Common myeloid progenitor, CD34-positive (primary cell): ENCODE results near the gene COL23A1.

Experiments
- CTCF ChIA-PET: fragments of 350-600 bp; sonication (Branson Sonifier 250); formaldehyde crosslinking; loops from one replicate; lab custom pipeline; 2021; ENCODE audit warnings: antibody characterized with exemption; lab: Charles Lee
- POLR2A ChIA-PET: fragments of 350-600 bp; sonication (Branson Sonifier 250); formaldehyde crosslinking; loops from one replicate; lab custom pipeline; 2021; ENCODE audit warnings: antibody characterized with exemption; lab: Charles Lee
- DNase-seq, 3 donors: peaks; one replicate each; pipeline versions ENCODE4 v3.0.0 to v3.0.0-alpha.2; 2013
- H3K27ac ChIP-seq, 2 experiments: 1 replicate in 1 of 2; 2 replicates in 1 of 2; pipeline ENCODE4 v1.7.0; 2013; ENCODE audit warnings: inconsistent platforms in 2 of 2, low read length in 2 of 2, mild to moderate bottlenecking in 2 of 2, low read depth in 1 of 2, moderate library complexity in 1 of 2; ENCODE audit not compliant: severe bottlenecking in 2 of 2, insufficient read depth in 1 of 2, poor library complexity in 1 of 2
- H3K27me3 ChIP-seq, 5 experiments: replicated peaks in 2 of 5; 1 replicate in 3 of 5; 2 replicates in 2 of 5; pipeline versions ENCODE4 v1.6.1 to v1.7.0; 2013; ENCODE audit warnings: low read length in 4 of 5, mild to moderate bottlenecking in 2 of 5, moderate library complexity in 2 of 5, inconsistent platforms in 1 of 5; ENCODE audit not compliant: insufficient read depth in 5 of 5, control insufficient read depth in 4 of 5
- H3K36me3 ChIP-seq, 4 experiments: 1 replicate in 2 of 4; 2 replicates in 2 of 4; pipeline versions ENCODE4 v1.6.1 to v1.7.0; 2013; ENCODE audit warnings: low read length in 3 of 4, control low read depth in 1 of 4, mild to moderate bottlenecking in 1 of 4; ENCODE audit not compliant: control insufficient read depth in 4 of 4, insufficient read depth in 4 of 4
- H3K4me1 ChIP-seq, 4 experiments: 1 replicate in 3 of 4; 2 replicates in 1 of 4; pipeline versions ENCODE4 v1.6.1 to v1.7.1; 2013; ENCODE audit warnings: low read length in 3 of 4, mild to moderate bottlenecking in 3 of 4, control low read depth in 1 of 4, inconsistent platforms in 1 of 4, moderate library complexity in 1 of 4; ENCODE audit not compliant: control insufficient read depth in 4 of 4, insufficient read depth in 4 of 4; ENCODE audit errors: control extremely low read depth in 1 of 4
- H3K4me3 ChIP-seq, 7 experiments: 1 replicate in 4 of 7; 2 replicates in 3 of 7; pipeline versions ENCODE4 v1.5.1 to v1.7.0; 2013; ENCODE audit warnings: mild to moderate bottlenecking in 7 of 7, low read length in 6 of 7, moderate library complexity in 6 of 7, inconsistent platforms in 2 of 7, low read depth in 2 of 7, control low read depth in 1 of 7; ENCODE audit not compliant: insufficient read depth in 4 of 7, control insufficient read depth in 1 of 7; ENCODE audit errors: extremely low read depth in 1 of 7
- H3K9me3 ChIP-seq, 5 experiments: 1 replicate in 4 of 5; 2 replicates in 1 of 5; pipeline versions ENCODE4 v1.6.1 to v1.7.1; 2013; ENCODE audit warnings: low read length in 4 of 5, mild to moderate bottlenecking in 2 of 5, inconsistent platforms in 1 of 5, low read depth in 1 of 5, moderate library complexity in 1 of 5; ENCODE audit not compliant: control insufficient read depth in 4 of 5, insufficient read depth in 2 of 5; ENCODE audit errors: control extremely low read depth in 1 of 5
- WGBS: methylation state at CpG from one replicate; pipeline ENCODE4 v1.1.5; 2013; ENCODE audit not compliant: insufficient coverage; 5-methylcytosine and 5-hydroxymethylcytosine counted together

Gene COL23A1

DNA sequence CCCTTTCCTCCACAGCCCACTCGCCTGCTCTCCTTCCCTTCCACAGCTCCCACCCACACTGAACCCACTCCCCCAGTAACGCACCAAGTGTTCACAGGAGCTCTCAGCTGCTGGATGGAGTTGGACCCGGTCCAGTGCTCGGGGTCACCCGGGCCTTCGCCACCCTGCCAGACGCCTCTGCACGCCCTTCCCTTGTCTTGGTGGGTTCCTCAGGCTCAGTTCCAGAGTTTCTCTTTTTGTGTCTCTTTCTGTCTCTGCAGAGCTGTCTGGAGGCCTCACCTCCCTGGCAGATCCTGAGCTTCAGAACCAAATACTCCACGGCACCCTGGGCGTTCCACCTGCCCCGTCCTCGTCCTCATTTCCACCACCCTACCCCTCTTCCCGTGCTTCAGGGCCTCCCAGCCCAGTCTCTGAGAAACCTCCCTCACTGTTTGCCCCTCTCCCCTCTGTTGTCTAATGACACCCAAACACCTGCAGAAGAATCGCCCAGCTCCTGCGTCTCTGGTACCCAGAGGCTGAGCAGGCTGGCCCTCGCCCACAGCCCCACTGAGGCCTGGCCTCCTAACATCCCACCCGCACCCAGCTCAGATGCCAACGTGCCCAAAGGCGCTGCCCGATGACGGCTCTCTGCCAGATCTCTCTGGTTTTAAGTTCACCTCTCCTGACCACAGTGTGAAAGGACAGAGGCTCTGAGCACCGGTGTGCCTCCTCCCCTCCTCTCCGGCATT, 74.3 kb downstream of the COL23A1 start:
- CTCF ChIA-PET, result no interaction called here
- peaks cover 0 to 10% (median 9%) of the 10 kb centered on the region in 5 experiments for H3K27me3 ChIP-seq
- H3K4me3 ChIP-seq, result no peak overlapping the region
- H3K4me1 ChIP-seq, result no peaks in the 10 kb centered on the region
- no peak for DNase-seq
- peaks cover 0 to 11% (median 5%) of the 10 kb centered on the region in 5 experiments for H3K9me3 ChIP-seq
- WGBS, result 92% methylated on average over 20 of the region's 23 CpGs
- POLR2A ChIA-PET, result interaction anchor here (0.6 kb wide), 1 partner anchor 103 kb away, joined by 6 read pairs; no protein-coding TSS in a partner anchor
- H3K36me3 ChIP-seq, result no peaks in the 10 kb centered on the region
- no peak overlapping the region for H3K27ac ChIP-seq

DNA sequence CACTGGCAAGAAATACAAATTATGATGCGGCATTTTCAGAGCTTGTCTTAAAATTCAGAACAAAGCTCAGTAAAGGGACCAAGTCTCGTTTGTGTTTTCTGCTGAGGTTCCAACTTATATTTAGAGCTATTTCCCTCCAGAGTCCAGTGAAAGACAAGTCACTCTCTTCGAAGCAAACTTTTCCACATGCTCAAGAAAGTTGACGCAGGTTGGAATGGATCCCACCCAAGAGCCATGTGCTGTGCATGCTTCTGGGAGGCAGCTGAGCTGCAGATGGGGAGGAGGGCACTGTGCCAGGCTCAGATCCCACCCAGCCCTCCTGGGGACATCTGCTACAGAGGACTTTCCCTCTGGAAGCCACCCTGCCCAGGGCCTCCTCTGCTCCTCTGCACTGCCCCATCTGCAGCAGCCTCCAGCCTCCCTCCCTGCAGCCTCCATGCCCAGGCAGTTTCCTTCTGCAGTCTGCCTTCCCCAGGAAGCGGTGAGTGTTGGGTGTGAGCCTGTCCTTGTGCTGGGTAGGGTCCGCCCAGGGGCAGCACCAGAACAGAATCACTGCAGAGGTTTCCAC, 75.3 kb downstream of the COL23A1 start:
- H3K4me3 ChIP-seq, result no peak overlapping the region
- POLR2A ChIA-PET, result no interaction called here
- CTCF ChIA-PET, result no interaction called here
- H3K27ac ChIP-seq, result no peak overlapping the region
- H3K27me3 ChIP-seq, result peaks cover 1 to 10% (median 9%) of the 10 kb centered on the region in 5 experiments
- peaks cover 0 to 11% (median 5%) of the 10 kb centered on the region in 5 experiments for H3K9me3 ChIP-seq
- 96% methylated on average over 6 of the region's 6 CpGs for WGBS
- no peak for DNase-seq
- H3K4me1 ChIP-seq, result no peaks in the 10 kb centered on the region
- H3K36me3 ChIP-seq, result no peaks in the 10 kb centered on the region

DNA sequence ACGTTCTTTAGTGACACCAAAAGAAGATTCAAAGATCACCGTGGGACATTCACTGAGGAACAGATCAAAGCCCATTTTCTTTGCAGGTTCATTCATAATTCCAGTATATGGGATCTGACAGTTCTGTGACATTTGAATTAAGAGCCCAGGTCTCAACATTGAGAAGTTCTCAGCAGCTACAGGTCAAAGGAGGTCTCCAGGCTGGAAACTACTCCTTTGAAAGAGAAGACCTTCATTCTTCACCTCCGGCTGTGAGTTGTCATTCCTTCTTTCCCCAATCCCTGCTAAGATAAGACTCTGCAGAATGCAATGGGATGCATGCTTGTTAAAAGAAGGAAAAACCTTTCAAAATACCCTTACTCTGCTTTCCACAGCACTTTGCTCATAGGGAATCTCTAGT, 79.0 kb downstream of the COL23A1 start:
- H3K4me3 ChIP-seq, result no peak overlapping the region
- WGBS, result 94% methylated on average over 2 of the region's 3 CpGs
- DNase-seq, result no peak
- ChIA-PET POLR2A (no interaction called here), CTCF (no interaction called here)
- H3K4me1 ChIP-seq, result no peaks in the 10 kb centered on the region
- peaks cover 1 to 10% (median 10%) of the 10 kb centered on the region in 5 experiments for H3K27me3 ChIP-seq
- peaks cover 0 to 16% (median 11%) of the 10 kb centered on the region in 5 experiments for H3K9me3 ChIP-seq
- H3K27ac ChIP-seq, result no peak overlapping the region
- H3K36me3 ChIP-seq, result no peaks in the 10 kb centered on the region

DNA sequence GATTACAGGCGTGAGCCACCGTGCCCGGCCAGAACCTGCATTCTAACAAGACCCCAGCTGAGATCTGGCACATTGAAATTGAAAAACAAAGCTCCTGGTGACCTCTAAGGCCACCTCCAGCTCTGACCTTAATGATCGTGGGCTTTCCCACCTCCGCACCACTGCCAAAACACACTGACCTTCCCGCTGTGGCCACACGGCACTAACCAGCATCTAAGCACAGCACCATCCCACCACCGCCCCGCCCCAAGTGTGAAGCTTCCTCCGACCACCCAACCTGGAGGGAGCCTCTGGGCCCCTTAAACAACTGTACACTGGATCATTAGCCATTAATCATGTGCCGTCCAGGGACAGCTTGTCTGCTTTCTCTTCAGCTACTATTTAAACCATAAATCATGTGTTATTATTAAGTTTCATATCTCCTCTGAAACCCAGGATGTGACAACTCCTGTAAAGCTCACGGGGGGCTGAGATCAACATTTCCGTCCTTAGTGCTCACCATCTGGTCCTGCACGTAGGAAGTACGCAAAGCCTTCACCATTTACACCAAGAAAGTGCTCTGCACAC, 80.6 kb downstream of the COL23A1 start:
- 90% methylated on average over 15 of the region's 15 CpGs for WGBS
- ChIA-PET CTCF (no interaction called here), POLR2A (no interaction called here)
- Histone ChIP-seq H3K4me3 (no peak overlapping the region), H3K27ac (no peak overlapping the region), H3K36me3 (no peaks in the 10 kb centered on the region), H3K9me3 (peaks cover 0 to 16% (median 11%) of the 10 kb centered on the region in 5 experiments), H3K27me3 (peaks cover 1 to 10% (median 5%) of the 10 kb centered on the region in 5 experiments), H3K4me1 (no peaks in the 10 kb centered on the region)
- no peak for DNase-seq

DNA sequence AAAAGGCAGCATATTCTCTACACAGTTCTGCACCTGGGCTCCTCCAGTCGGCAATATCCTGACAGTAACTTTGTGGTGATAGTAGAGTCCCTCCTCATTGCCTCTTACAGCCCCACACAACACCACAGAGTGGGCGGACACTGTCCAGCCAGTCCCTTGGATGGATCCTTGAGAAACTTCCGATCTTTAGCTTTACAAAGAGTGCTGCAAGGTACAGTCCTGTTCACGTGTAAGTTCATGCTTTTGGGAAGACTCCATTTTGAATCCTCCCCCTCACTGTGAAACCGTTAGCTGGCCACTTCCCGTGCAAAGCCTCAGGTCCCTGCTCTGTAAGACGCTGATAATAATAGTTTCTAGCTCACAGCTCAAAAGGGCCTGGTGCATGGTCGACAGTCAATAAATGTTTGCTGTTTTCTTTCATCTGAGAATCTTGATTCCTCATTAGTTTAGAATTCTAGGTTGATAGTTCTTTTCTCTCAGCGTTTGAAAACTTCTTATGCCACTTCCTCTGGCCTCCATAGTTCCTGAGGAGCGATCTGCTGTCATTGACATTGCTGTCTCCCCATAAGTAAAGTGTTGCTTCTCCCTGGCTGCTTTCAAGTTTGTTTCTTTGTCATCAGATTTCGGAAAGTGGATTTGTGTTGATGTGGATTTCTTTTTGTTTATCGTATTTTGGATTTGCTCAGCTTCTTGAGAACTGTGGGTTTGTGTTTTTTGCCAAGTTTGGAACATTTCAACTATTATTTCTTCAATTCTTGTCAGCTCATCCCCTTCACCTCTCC, 82.9 kb downstream of the COL23A1 start:
- WGBS, result 99% methylated on average over 8 of the region's 12 CpGs

DNA sequence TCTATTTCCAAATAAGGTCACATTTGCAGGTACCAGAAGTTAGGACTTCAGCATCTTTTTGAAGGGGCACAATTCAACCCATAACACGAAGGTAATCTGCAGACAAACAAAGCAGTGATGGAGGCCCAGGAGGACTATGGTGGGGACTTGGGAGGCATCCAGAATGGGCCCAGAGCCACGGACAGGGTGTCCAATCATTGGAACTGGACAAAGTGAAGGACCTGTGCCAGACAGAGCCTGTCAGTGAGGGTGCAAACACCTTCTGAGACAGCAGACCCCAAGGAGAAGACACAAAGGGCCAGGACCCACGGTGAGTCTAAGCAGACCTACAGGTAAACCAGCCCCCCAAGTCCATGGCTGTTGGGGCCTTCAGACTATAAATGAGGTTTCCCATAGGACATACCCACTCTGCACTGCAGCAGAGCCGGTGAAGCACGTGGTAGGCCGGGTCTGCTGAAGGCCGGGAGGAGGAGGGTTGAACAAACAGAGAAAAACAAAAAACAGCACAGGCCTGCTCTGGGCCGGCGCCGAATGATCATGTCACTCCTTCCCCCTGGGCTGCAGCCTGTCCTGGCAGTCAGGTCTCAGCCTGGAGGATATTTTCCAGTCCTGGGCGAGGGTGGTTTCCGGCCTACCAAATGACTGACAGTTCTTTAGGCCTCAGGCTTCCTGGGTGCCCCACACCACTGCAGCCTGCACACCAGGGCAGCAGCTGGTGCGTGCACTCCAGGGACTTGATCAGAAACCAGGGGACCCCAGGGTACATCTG, 84.4 kb downstream of the COL23A1 start:
- no peaks in the 10 kb centered on the region for H3K36me3 ChIP-seq
- 95% methylated on average over 11 of the region's 13 CpGs for WGBS
- POLR2A ChIA-PET, result no interaction called here

More for the DNA sequence above, 82.9 kb downstream of the COL23A1 start:
- ChIA-PET CTCF (no interaction called here), POLR2A (no interaction called here)
- Histone ChIP-seq H3K4me1 (no peaks in the 10 kb centered on the region), H3K9me3 (peaks cover 0 to 13% (median 6%) of the 10 kb centered on the region in 5 experiments), H3K36me3 (no peaks in the 10 kb centered on the region), H3K4me3 (no peak overlapping the region), H3K27ac (no peak overlapping the region), H3K27me3 (peaks cover 1 to 8% (median 5%) of the 10 kb centered on the region in 5 experiments)
- no peak for DNase-seq

More for the DNA sequence above, 84.4 kb downstream of the COL23A1 start:
- no peak overlapping the region for H3K4me3 ChIP-seq
- H3K27me3 ChIP-seq, result peaks cover 0 to 1% (median 0%) of the 10 kb centered on the region in 5 experiments
- CTCF ChIA-PET, result no interaction called here
- no peak overlapping the region for H3K27ac ChIP-seq
- DNase-seq, result no peak
- no peaks in the 10 kb centered on the region for H3K4me1 ChIP-seq
- peaks cover 0 to 16% (median 6%) of the 10 kb centered on the region in 5 experiments for H3K9me3 ChIP-seq
